OCI-LY3 (cell line): Measurements from ENCODE around the gene GSTK1.
"Not testable (repeated sequence)": the region's sequence is repeated elsewhere in the genome, so short reads cannot be mapped to it uniquely, and the experiment has no call there.

ENCODE experiments used
- H2AFZ ChIP-seq: fragments of 200-600, 300-600 bp; shearing (Covaris generic); 2 replicates; pipeline ENCODE4 v1.6.0; 2014; ENCODE audit warnings: antibody characterized with exemption, low read depth, low read length
- H3K27ac ChIP-seq: fragments of 200-600, 300-600 bp; sonication (generic); 2 replicates; pipeline ENCODE4 v1.5.1; 2014; ENCODE audit warnings: mild to moderate bottlenecking, low read length, moderate library complexity, mixed read lengths
- H3K27me3 ChIP-seq: fragments of 200-600, 300-600 bp; sonication (generic); 2 replicates; pipeline ENCODE4 v1.6.1; 2014; ENCODE audit warnings: low read depth, low read length, mixed read lengths
- H3K36me3 ChIP-seq: fragments of 200-600, 300-600 bp; sonication (generic); replicated peaks from 2 replicates; pipeline ENCODE3; 2014; ENCODE audit warnings: low read depth, low read length, mixed read lengths
- H3K4me1 ChIP-seq: fragments of 300-600, 200-600 bp; sonication (generic); 2 replicates; pipeline ENCODE4 v1.6.1; 2014; ENCODE audit warnings: low read length, mixed read lengths
- H3K4me2 ChIP-seq: fragments of 200-600, 300-600 bp; sonication (generic); 2 replicates; pipeline ENCODE4 v1.6.1; 2014; ENCODE audit warnings: low read length, mixed read lengths
- H3K4me3 ChIP-seq: fragments of 300-600, 200-600 bp; sonication (generic); 2 replicates; pipeline ENCODE4 v1.5.1; 2014; ENCODE audit warnings: antibody characterized with exemption, mild to moderate bottlenecking, low read length, moderate library complexity
- H3K79me2 ChIP-seq: fragments of 300-600, 200-600 bp; shearing (Covaris generic); 2 replicates; pipeline ENCODE4 v1.6.1; 2014; ENCODE audit warnings: mild to moderate bottlenecking, low read length, mixed read lengths
- H3K9ac ChIP-seq: fragments of 300-600, 200-600 bp; shearing (Covaris generic); 2 replicates; pipeline ENCODE4 v1.6.0; 2014; ENCODE audit warnings: mild to moderate bottlenecking, low read length, moderate library complexity
- H3K9me3 ChIP-seq: fragments of 200-600, 300-600 bp; shearing (Covaris generic); 2 replicates; pipeline ENCODE4 v1.6.1; 2014; ENCODE audit warnings: low read length, mixed read lengths; ENCODE audit not compliant: insufficient read depth
- H4K20me1 ChIP-seq: fragments of 200-600, 300-600 bp; sonication (generic); 2 replicates; pipeline ENCODE4 v1.6.1; 2016; ENCODE audit warnings: low read length, mixed read lengths; ENCODE audit not compliant: insufficient read depth
- CTCF ChIP-seq: fragments of 200-600, 300-600 bp; sonication (generic); IDR thresholded peaks from 2 replicates; pipeline ENCODE4 v1.5.1; 2014; ENCODE audit warnings: antibody characterized with exemption, low read length, low read depth
- EZH2phosphoT487 ChIP-seq: fragments of 200-600 bp; shearing (Covaris generic); IDR thresholded peaks from 2 replicates; pipeline ENCODE4 v1.6.1; 2018; ENCODE audit warnings: antibody characterized with exemption, mixed run types, low read depth

The GSTK1 gene

GRCh38 chr7:143259765-143260164, 3.5 kb upstream of the GSTK1 start:
- no peaks in the 10 kb centered on the region for H3K36me3 ChIP-seq
- H3K4me2 ChIP-seq, result no peak overlapping the region
- H3K27me3 ChIP-seq, result no peaks in the 10 kb centered on the region
- H3K4me3 ChIP-seq, result no peak overlapping the region
- TF ChIP-seq CTCF (no peak), EZH2phosphoT487 (no peak)
- no peak overlapping the region for H2AFZ ChIP-seq
- H3K27ac ChIP-seq, result no peak overlapping the region
- H3K9me3 ChIP-seq, result no peaks in the 10 kb centered on the region
- H3K9ac ChIP-seq, result no peak overlapping the region
- no peaks in the 10 kb centered on the region for H4K20me1 ChIP-seq
- H3K4me1 ChIP-seq, result peaks cover 29% of the 10 kb centered on the region
- H3K79me2 ChIP-seq, result peaks cover 11% of the 10 kb centered on the region

GRCh38 chr7:143261901-143262300, 1.3 kb upstream of the GSTK1 start:
- no peak overlapping the region for H3K9ac ChIP-seq
- H4K20me1 ChIP-seq, result no peaks in the 10 kb centered on the region
- no peak overlapping the region for H3K27ac ChIP-seq
- no peak for TF ChIP-seq EZH2phosphoT487
- no peak for TF ChIP-seq CTCF
- H3K27me3 ChIP-seq, result no peaks in the 10 kb centered on the region
- no peaks in the 10 kb centered on the region for H3K9me3 ChIP-seq
- H3K4me1 ChIP-seq, result peaks cover 23% of the 10 kb centered on the region
- H2AFZ ChIP-seq, result no peak overlapping the region
- H3K4me3 ChIP-seq, result no peak overlapping the region
- no peak overlapping the region for H3K4me2 ChIP-seq
- H3K36me3 ChIP-seq, result peaks cover 2% of the 10 kb centered on the region
- H3K79me2 ChIP-seq, result peaks cover 11% of the 10 kb centered on the region

- not testable (repeated sequence) for H3K27ac ChIP-seq
Observed at GRCh38 chr7:143264196-143264568, 941 bp downstream of the GSTK1 start.

GRCh38 chr7:143265017-143265693, 1.9 kb downstream of the GSTK1 start:
- TF ChIP-seq CTCF (no peak), EZH2phosphoT487 (no peak)
- Histone ChIP-seq H3K9me3 (no peaks in the 10 kb centered on the region), H4K20me1 (no peaks in the 10 kb centered on the region), H3K36me3 (peaks cover 23% of the 10 kb centered on the region), H3K9ac (no peak overlapping the region), H3K4me3 (no peak overlapping the region), H3K4me1 (peaks cover 9% of the 10 kb centered on the region; the same call in 1 of the 2 replicates), H3K79me2 (peaks cover 11% of the 10 kb centered on the region), H3K27me3 (no peaks in the 10 kb centered on the region), H2AFZ (no peak overlapping the region), H3K4me2 (no peak overlapping the region), H3K27ac (no peak overlapping the region)

More at GRCh38 chr7:143264196-143264568, 941 bp downstream of the GSTK1 start:
- Histone ChIP-seq H3K36me3 (peaks cover 13% of the 10 kb centered on the region), H3K4me2 (peak overlapping the region; percentile 96), H3K9ac (peak overlapping the region; percentile 88), H2AFZ (0 out of 2 replicates have a peak overlapping the region, but pooled peaks have one; percentile 78), H3K4me3 (peak overlapping the region; percentile 95), H3K79me2 (peaks cover 11% of the 10 kb centered on the region)
- H3K27me3 ChIP-seq, H3K9me3 ChIP-seq, H3K4me1 ChIP-seq, H4K20me1 ChIP-seq: not testable (repeated sequence)
